Effector CD4-positive, alpha-beta T cell (primary cell): ENCODE measurements around the gene HOXD12.

Experiments used
- DNase-seq: peaks from one replicate; pipeline ENCODE4 v3.0.0-alpha.2; 2020

Gene HOXD12

DNA sequence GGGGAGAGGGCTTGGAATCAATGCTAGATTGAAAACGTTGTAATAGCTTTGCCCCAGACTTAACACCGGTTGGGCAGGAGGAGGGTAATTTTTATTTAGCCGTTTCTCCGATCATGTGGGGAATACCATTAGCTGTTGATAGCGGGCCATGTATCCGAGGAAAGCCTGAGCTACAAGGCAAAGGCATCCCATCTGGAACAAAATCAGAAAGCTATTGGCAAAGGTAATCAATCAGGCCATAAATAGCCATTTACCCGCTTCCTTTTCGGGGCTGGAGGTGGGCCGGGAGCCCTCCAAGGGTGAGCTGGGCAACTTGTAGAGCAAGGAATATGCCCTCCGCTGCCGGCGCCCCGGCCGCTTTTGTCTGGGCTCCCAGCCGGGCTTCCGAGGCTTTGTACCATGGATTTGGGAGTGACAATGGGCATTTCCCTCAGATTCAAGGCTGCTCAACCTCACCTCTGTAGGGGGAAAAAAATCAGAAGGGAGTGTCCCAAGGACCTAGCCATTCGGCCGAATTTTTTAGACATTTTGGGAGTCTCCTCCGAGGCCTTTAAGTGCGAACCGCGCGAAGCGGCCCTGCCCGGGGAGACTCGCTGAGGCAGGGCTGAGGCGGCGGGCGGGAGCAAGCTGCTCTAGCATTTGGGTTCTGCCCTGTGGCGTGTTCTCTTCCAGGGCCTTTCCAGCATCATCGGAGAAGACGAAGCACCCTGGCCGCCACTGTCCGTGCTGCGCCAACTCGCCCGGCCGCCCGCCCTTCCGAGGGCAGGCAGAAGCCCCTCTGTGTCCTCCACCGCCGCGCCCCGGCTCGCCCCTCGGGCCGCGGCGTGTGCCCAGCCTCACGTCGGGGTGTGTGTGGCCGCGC, 21.8 kb downstream of the HOXD12 start:
- no peak for DNase-seq

- DNase-seq, result no peak
Observed at GRCh38 chr2:176122052-176122682, 22.6 kb downstream of the HOXD12 start.

DNA sequence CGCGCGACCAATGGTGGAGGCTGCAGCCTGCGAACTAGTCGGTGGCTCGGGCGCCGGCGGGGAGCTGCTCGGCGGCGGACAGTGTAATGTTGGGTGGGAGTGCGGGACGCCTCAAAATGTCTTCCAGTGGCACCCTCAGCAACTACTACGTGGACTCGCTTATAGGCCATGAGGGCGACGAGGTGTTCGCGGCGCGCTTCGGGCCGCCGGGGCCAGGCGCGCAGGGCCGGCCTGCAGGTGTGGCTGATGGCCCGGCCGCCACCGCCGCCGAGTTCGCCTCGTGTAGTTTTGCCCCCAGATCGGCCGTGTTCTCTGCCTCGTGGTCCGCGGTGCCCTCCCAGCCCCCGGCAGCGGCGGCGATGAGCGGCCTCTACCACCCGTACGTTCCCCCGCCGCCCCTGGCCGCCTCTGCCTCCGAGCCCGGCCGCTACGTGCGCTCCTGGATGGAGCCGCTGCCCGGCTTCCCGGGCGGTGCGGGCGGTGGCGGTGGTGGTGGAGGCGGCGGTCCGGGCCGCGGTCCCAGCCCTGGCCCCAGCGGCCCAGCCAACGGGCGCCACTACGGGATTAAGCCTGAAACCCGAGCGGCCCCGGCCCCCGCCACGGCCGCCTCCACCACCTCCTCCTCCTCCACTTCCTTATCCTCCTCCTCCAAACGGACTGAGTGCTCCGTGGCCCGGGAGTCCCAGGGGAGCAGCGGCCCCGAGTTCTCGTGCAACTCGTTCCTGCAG, 23.3 kb downstream of the HOXD12 start, which contains the start of gene HOXD9:
HOXD9 (plus strand) TSS at position 37 of the 728 bp plus-strand sequence; CDS start at position 87, 50 bp downstream.
- no peak for DNase-seq

- no peak for DNase-seq
Observed at GRCh38 chr2:176123411-176124109, 24.0 kb downstream of the HOXD12 start.

DNA sequence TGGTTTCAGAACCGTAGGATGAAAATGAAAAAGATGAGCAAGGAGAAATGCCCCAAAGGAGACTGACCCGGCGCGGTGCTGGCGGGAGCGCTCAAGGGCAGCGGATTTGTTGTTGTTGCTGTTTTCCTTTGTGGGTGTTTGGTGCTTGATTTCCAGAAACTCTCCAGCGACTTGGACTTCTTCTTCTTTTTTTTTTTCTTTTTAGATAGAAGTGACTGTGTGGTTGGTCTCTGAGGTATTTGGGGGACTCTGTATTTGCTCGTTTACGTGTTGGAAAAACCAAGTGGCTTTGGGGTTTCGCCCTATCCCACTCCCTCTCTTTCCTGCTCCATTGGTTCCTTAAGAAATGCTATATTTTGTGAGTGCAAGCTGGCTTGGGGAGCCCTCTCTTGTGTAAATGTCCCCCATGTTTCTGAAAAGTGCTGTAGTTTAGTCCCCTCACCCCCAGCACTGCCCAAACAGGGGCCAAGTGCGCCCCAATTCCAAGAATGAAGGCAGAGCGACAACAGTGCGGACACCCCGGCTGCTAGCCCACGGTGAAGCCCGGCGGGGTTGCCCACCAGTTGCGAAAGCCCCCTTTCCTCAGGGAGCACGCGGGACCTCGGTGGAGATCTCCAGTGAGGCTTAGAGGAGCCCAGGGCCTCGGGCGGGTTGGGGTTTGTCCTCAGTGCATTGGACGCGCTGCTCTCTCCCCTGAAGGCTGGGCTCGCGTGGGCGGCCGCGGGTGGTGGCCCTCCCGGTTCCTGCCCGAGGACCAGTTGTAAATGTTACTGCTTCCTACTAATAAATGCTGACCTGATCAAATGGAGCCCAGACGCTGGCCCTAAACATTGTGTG, 24.7 kb downstream of the HOXD12 start:
- no peak for DNase-seq

- DNase-seq, result no peak
Observed at GRCh38 chr2:176124947-176125771, 25.6 kb downstream of the HOXD12 start.

- no peak for DNase-seq
Observed at GRCh38 chr2:176125772-176126054, 26.1 kb downstream of the HOXD12 start.

DNA sequence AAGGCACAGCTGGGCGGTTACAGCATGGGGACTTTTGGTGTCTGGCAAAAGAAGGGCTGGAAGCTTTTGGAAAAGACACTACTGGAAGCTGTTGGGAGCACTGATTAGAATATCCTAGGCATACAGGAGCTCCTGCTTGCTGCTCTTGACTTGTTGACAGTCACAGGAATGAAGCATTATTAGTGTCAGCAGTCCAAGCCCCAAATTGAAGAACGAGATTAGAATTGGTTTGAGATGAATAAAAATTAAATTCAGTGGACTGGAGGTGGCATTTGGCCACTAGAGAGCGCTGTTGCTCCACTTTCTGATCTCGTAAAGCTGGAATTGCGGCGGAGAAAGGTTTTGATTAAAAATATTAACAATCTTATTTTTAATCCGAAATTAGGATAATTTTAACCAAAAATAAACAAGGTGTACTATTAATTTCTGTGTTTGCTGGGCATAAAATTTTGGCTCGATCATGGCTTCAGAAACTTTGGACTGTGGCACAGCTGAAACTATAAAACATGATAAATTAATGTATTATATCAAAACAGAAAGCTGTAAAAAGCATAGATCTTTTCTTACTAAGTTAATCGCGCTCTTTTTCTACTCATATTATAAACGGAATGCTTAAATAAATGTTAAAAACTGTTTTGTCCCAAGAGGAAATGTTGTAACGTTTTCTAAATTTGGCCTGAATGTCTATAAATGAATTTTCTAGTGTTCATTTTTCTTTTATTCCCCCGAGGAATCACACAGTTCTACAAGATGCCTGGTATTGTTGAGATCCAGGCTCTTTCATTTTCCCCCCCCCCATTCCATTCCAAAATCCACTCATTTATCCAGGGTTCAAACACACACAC, 27.6 kb downstream of the HOXD12 start:
- peak; percentile 68 for DNase-seq

GRCh38 chr2:176127774-176128072, 28.1 kb downstream of the HOXD12 start:
- no peak for DNase-seq

GRCh38 chr2:176128172-176128981, 28.8 kb downstream of the HOXD12 start:
- DNase-seq, result no peak

DNA sequence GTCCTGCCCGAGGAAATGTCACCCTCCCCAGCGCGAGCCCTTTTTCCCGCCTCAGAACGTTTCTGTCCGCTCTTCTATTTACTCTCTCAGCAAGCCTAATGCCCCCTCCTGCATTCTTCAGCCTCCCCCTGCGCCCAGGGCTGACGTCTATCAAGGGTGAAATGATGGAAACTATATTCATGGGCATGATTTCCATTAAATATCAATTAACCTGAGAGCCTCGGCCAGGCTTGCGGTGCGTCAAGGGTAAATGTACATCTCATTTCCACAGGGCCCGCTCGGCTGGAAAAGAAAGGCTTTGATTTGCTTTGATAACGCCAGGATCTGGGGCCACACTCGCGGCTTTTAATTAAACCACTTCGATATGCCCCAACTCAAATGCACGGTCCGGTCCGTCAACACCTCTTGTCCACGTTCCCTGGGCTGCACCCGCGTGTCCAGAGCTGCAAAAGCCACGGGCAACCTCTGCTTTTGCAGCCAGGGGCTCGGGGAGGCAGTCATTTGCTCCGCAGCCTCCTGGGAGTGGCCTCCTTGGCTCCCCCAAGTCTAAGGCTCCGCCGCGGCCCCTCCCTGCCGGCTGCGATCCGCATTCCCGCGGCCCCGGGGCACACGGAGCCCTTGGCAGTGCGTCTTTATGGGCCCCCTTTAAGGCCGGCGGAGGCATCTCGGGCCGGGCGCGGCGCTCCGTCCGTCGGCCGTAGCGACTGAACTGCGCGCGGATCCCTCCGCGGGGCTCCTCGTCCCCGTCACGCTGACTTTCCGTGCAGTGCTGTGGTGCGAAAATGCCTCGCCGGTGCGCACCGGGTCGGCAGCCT, 29.6 kb downstream of the HOXD12 start, which contains the start of gene HOXD8:
HOXD8 (plus strand) TSS at position 724 of the 815 bp plus-strand sequence. CDS start 662 bp downstream, outside the sequence.
- DNase-seq, result no peak

DNA sequence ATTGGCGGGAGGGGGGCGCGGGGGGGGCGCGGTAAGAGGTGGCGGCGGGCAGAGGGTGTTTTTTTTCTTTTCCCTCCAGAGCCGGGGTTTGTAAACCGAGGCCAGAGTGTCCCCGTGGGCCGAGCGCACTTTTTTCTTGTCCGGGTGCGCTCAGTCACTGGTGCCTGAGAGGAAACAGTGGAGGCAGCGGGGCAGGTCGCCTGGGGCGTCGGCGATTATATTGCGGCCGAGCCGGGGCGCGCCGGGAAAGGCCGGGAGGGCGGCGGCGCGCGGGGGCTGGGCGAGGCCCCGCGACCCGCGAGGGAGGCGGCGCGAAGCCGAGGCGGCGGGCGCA, 30.2 kb downstream of the HOXD12 start:
- DNase-seq, result no peak

DNA sequence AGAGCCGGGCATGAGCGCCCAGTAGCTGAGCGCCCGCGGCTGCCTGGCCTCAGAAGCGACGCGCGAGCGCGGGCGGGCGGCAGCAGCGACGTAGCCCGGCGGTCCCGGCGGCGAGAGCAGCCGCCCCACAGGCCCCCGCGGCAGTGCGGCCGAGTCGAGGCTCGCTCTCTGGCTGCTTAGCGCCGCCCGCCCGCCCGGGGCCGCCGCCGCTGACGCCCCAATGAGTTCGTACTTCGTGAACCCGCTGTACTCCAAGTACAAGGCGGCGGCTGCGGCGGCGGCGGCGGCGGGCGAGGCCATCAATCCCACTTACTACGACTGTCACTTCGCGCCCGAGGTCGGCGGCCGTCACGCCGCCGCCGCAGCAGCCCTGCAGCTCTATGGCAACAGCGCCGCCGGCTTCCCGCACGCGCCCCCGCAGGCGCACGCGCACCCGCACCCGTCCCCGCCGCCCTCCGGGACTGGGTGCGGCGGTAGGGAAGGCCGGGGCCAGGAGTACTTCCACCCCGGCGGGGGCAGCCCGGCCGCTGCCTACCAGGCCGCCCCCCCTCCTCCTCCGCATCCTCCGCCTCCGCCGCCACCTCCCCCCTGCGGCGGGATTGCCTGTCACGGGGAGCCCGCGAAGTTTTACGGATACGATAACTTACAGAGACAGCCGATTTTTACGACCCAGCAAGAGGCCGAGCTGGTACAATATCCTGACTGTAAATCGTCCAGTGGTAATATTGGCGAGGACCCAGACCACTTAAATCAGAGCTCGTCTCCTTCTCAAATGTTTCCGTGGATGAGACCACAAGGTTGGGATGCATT, 30.8 kb downstream of the HOXD12 start:
- no peak for DNase-seq

GRCh38 chr2:176130957-176131847, 31.6 kb downstream of the HOXD12 start:
- DNase-seq, result no peak

GRCh38 chr2:176131848-176132158, 32.2 kb downstream of the HOXD12 start:
- DNase-seq, result no peak

- no peak for DNase-seq
Observed at GRCh38 chr2:176132205-176133171, 32.9 kb downstream of the HOXD12 start.
